Measurements from ENCODE around the gene INAFM2. TPM values are rescaled to one million over a fixed set of nuclear protein-coding genes. Genes with fewer than 3 reads are reported as not detected.

INAFM2 gene
- total RNA-seq, result 2.6 and 7.2 TPM in 2 replicates

GRCh38 chr15:40323239-40323952, at the start of gene INAFM2:
Gene INAFM2 (plus strand): TSS chr15:40323692. CDS start chr15:40324056, 364 bp downstream.

GRCh38 chr15:40282869-40283614, 40.5 kb upstream of the INAFM2 start, which contains the start of gene ANKRD63:
Gene ANKRD63 (minus strand): TSS chr15:40283064. CDS start chr15:40282586, 478 bp downstream.

GRCh38 chr15:40307421-40308211, 15.9 kb upstream of the INAFM2 start, which contains the start of gene PLCB2:
Gene PLCB2 (minus strand): TSS chr15:40307935. CDS start chr15:40307672, 263 bp downstream.

DNA sequence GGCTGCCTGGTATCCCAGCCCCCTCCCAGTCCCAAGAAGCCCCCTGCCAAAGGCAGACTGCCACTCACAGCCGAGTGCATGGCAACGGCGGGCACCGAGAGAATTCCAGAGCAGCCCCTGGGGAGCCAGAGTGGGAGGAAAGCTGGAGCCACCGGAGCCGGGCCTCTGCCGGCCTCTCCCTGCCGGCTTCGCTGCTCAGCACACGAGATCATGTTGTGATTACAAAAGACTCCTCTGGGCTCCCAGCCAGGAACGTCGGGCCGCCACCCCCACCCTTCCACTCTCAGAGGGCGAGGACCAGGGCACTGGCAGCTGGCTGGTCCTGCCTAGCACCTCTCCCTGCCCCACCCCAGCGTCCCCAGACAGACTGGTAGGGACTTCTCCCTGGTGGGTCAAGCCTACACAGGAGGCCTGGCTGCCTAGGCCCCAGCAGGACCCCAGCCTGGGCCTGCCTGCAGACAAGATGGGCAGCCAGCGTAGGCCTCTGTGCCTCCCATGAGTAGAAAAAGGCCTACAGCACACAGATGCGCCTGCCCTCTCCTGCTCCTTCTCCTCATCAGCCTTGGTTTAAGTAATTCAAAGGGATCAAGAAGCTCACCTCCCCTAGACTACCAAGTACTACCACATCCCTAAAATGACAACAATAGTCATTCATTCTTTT, 17.4 kb downstream of the INAFM2 start, which contains the start of gene CCDC9B:
TSS of gene CCDC9B (minus strand) at position 200 of the 661 bp plus-strand sequence. CDS start at position 80, 120 bp downstream.

DNA sequence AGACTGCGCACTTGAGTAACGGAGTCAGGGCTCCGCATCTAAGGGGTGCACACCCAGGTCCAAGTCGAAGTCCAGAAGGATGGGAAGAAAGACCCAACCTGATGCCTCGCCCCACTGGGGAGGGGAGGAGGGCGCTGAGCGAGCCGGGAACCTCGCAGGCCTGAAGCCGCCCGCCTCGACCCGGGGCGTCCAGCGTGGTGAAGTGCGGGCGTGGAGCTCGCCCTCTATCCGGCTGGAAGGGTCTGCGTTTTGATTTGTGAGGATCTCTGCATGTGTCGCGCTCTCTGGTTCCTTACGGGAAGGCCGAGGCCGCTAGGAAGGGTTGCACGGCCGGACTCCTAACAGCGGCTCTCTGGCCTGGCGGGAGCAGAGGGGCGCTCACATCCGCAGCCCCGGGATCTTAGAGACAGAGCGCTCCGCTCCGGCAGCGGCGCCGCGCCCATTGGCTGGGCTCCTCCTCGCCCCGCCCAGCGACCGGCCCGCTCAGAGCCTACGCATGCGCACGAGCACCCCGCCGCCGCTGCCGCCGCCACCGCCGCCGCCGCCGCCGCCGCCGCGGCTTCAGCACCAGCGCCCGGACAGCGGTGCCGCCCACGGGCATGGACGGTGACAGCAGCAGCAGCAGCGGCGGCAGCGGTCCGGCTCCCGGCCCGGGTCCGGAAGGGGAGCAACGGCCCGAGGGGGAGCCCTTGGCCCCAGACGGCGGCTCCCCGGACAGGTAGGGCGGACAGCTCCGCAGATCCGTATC, 34.4 kb downstream of the INAFM2 start, which contains the start of gene DISP2:
TSS of gene DISP2 (plus strand) at position 497 of the 748 bp plus-strand sequence. CDS start at position 600, 103 bp downstream.

Other genes with a start within 250 kb of the INAFM2 start
- under 0.01 and 0.20 TPM in 2 replicates for gene BMF, start 214.8 kb upstream of the INAFM2 start, total RNA-seq
- gene BUB1B, start 162.6 kb upstream of the INAFM2 start, total RNA-seq, result 18.4 and 40.1 TPM in 2 replicates
- not detected in 2 replicates for gene PAK6, start 84.6 kb upstream of the INAFM2 start, total RNA-seq
- gene ANKRD63, start 40.6 kb upstream of the INAFM2 start, total RNA-seq, result not detected in 2 replicates
- 0.73 and 0.78 TPM in 2 replicates for gene PLCB2, start 15.8 kb upstream of the INAFM2 start, total RNA-seq
- gene CCDC9B, start 17.2 kb downstream of the INAFM2 start, total RNA-seq, result 2.7 and 2.9 TPM in 2 replicates
- gene PHGR1, start 27.3 kb downstream of the INAFM2 start, total RNA-seq, result not detected in 2 replicates
- under 0.01 and 0.20 TPM in 2 replicates for gene DISP2, start 34.5 kb downstream of the INAFM2 start, total RNA-seq
- gene KNSTRN, start 59.0 kb downstream of the INAFM2 start, total RNA-seq, result 46.3 and 82.5 TPM in 2 replicates
- gene IVD, start 82.1 kb downstream of the INAFM2 start, total RNA-seq, result 37.5 and 38.9 TPM in 2 replicates
- gene BAHD1, start 117.3 kb downstream of the INAFM2 start, total RNA-seq, result 8.5 and 10.9 TPM in 2 replicates
- 9.6 and 10.0 TPM in 2 replicates for gene CHST14, start 147.3 kb downstream of the INAFM2 start, total RNA-seq
- 15.2 and 39.3 TPM in 2 replicates for gene CCDC32, start 241.3 kb downstream of the INAFM2 start, total RNA-seq
- gene RPUSD2, start 245.6 kb downstream of the INAFM2 start, total RNA-seq, result 11.8 and 12.3 TPM in 2 replicates

Data from subcutaneous preadipocyte (primary cell).